OCI-LY7 (cell line): Measurements from ENCODE around the gene TMIE. TPM values are rescaled to one million over a fixed set of nuclear protein-coding genes. Genes with fewer than 3 reads are reported as not detected.
A peak's percentile ranks its signal among the peaks of the same experiment; 100 is the strongest.

Experiments used
- BruUV-seq: library from RNA; stranded (reverse); fragments of 400-500 nt; replicated peaks from 2 replicates; lab custom pipeline; 2021; lab: Mats Ljungman, UMichigan
- CTCF ChIA-PET: fragments of 300-600 bp; sonication (Branson Sonifier 250); formaldehyde crosslinking; loops from one replicate; lab custom pipeline; 2022; ENCODE audit warnings: antibody characterized with exemption; ENCODE audit not compliant: unreplicated experiment; lab: Charles Lee
- POLR2A ChIA-PET: fragments of 300-600 bp; sonication (Branson Sonifier 250); formaldehyde crosslinking; loops from one replicate; lab custom pipeline; 2022; ENCODE audit warnings: antibody characterized with exemption; lab: Charles Lee
- DNase-seq: peaks from one replicate; pipeline ENCODE4 v3.0.0-alpha.2; 2015; ENCODE audit warnings: low spot score
- H2AFZ ChIP-seq: fragments of 200-600 bp; sonication (generic), shearing (Covaris generic); 2 replicates; pipeline ENCODE4 v1.6.1; 2014; ENCODE audit warnings: mild to moderate bottlenecking, antibody characterized with exemption, low read length, moderate library complexity
- H3K27ac ChIP-seq: fragments of 200-600 bp; sonication (generic); 2 replicates; pipeline ENCODE4 v1.5.1; 2014; ENCODE audit warnings: mixed run types, low read depth, mild to moderate bottlenecking, moderate library complexity, low read length, inconsistent platforms; ENCODE audit not compliant: poor library complexity, severe bottlenecking
- H3K36me3 ChIP-seq: fragments of 200-600 bp; sonication (generic); 2 replicates; pipeline ENCODE4 v1.6.1; 2014; ENCODE audit warnings: mild to moderate bottlenecking, antibody characterized with exemption, low read length, moderate library complexity, mixed read lengths; ENCODE audit not compliant: insufficient read depth
- H3K4me1 ChIP-seq: fragments of 200-600 bp; sonication (generic); 2 replicates; pipeline ENCODE4 v1.5.1; 2014; ENCODE audit warnings: mild to moderate bottlenecking, low read length; ENCODE audit not compliant: insufficient read depth, poor library complexity, severe bottlenecking
- H3K4me2 ChIP-seq: fragments of 200-600 bp; sonication (generic); 2 replicates; pipeline ENCODE4 v1.6.1; 2014; ENCODE audit warnings: mild to moderate bottlenecking, low read length
- H3K4me3 ChIP-seq: fragments of 200-600 bp; sonication (generic); 2 replicates; pipeline ENCODE4 v1.5.1; 2014; ENCODE audit warnings: mild to moderate bottlenecking, low read depth, low read length; ENCODE audit not compliant: poor library complexity, severe bottlenecking
- H3K79me2 ChIP-seq: fragments of 200-600 bp; sonication (generic); 2 replicates; pipeline ENCODE4 v1.6.1; 2016; ENCODE audit warnings: low read depth, mild to moderate bottlenecking, low read length, moderate library complexity, mixed read lengths; ENCODE audit not compliant: insufficient read depth
- H3K9me2 ChIP-seq: fragments of 200-600 bp; sonication (generic); 2 replicates; pipeline ENCODE4 v1.6.1; 2016; ENCODE audit warnings: mild to moderate bottlenecking, low read length, mixed read lengths; ENCODE audit not compliant: insufficient read depth
- H3K9me3 ChIP-seq: fragments of 200-600 bp; sonication (generic); 2 replicates; pipeline ENCODE4 v1.6.1; 2014; ENCODE audit warnings: mild to moderate bottlenecking, mixed run types, low read length, mixed read lengths
- H4K20me1 ChIP-seq: fragments of 200-600 bp; sonication (generic); 2 replicates; pipeline ENCODE4 v1.6.1; 2014; ENCODE audit warnings: mild to moderate bottlenecking, antibody characterized with exemption, low read length, moderate library complexity, mixed read lengths; ENCODE audit not compliant: insufficient read depth
- EZH2phosphoT487 ChIP-seq: fragments of 200-600 bp; sonication (generic); IDR thresholded peaks from 2 replicates; pipeline ENCODE4 v1.6.1; 2018; ENCODE audit warnings: low read depth, borderline replicate concordance, mild to moderate bottlenecking, mixed run types, antibody characterized with exemption, low read length, moderate library complexity, mixed read lengths
- intact Hi-C: fragments of 100-400 bp; cut with micrococcal nuclease; formaldehyde crosslinking; loops from one replicate; pipeline ENCODE4 v1.10.0; 2022; ENCODE audit not compliant: unreplicated experiment
- total RNA-seq, 2 experiments: library from RNA; depleted of rRNA in 1 of 2; stranded (reverse); fragments of >200 nt in 1 of 2; shearing (Covaris generic) in 1 of 2; gene quantifications; 2 replicates each; pipeline ENCODE4 v1.2.3, GENCODE V29; 2014 to 2022
- TF ChIP-seq, protein P1 (sequence below): fragments of 200-600 bp; sonication (generic); conservative IDR thresholded peaks from 2 replicates; pipeline ENCODE4 v1.5.1; 2014; ENCODE audit warnings: mild to moderate bottlenecking, antibody characterized with exemption, low read length, moderate library complexity, mixed read lengths

TMIE gene
- total RNA-seq, 2 experiments from 2014 or later, result not detected

GRCh38 chr3:46717447-46718231, 16.4 kb downstream of the TMIE start, which contains the start of gene PRSS50:
Gene PRSS50, minus strand, starts transcription at chr3:46717869. Its CDS starts 45 bp downstream, at chr3:46717824.
- H3K4me2 ChIP-seq, result no peak within 1 kb of the TSS
- H3K36me3 ChIP-seq, result no peaks in the 10 kb centered on the region
- TF ChIP-seq, protein P1, sequence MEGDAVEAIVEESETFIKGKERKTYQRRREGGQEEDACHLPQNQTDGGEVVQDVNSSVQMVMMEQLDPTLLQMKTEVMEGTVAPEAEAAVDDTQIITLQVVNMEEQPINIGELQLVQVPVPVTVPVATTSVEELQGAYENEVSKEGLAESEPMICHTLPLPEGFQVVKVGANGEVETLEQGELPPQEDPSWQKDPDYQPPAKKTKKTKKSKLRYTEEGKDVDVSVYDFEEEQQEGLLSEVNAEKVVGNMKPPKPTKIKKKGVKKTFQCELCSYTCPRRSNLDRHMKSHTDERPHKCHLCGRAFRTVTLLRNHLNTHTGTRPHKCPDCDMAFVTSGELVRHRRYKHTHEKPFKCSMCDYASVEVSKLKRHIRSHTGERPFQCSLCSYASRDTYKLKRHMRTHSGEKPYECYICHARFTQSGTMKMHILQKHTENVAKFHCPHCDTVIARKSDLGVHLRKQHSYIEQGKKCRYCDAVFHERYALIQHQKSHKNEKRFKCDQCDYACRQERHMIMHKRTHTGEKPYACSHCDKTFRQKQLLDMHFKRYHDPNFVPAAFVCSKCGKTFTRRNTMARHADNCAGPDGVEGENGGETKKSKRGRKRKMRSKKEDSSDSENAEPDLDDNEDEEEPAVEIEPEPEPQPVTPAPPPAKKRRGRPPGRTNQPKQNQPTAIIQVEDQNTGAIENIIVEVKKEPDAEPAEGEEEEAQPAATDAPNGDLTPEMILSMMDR, result peak; percentile 66
- no peak for TF ChIP-seq EZH2phosphoT487
- H3K27ac ChIP-seq, result no peak within 1 kb of the TSS
- H4K20me1 ChIP-seq, result no peaks in the 10 kb centered on the region
- DNase-seq, result no peak
- H3K79me2 ChIP-seq, result no peaks in the 10 kb centered on the region
- H3K4me1 ChIP-seq, result no peaks in the 10 kb centered on the region
- H2AFZ ChIP-seq, result no peak within 1 kb of the TSS
- H3K9me2 ChIP-seq, result no peaks in the 10 kb centered on the region
- ChIA-PET CTCF (no interaction called here), POLR2A (no interaction called here)
- no TSS peak for BruUV-seq
- intact Hi-C loops, result no loop called here
- H3K9me3 ChIP-seq, result no peaks in the 10 kb centered on the region
- H3K4me3 ChIP-seq, result no peak within 1 kb of the TSS

GRCh38 chr3:46719044-46719565, 17.9 kb downstream of the TMIE start:
- POLR2A ChIA-PET, result no interaction called here
- Histone ChIP-seq H2AFZ (no peak overlapping the region), H3K27ac (no peak overlapping the region), H3K9me3 (no peaks in the 10 kb centered on the region), H3K36me3 (no peaks in the 10 kb centered on the region), H3K4me3 (no peak overlapping the region), H3K79me2 (no peaks in the 10 kb centered on the region), H3K4me1 (no peaks in the 10 kb centered on the region), H4K20me1 (no peaks in the 10 kb centered on the region), H3K9me2 (no peaks in the 10 kb centered on the region), H3K4me2 (no peak overlapping the region)
- no TSS peak for BruUV-seq
- TF ChIP-seq EZH2phosphoT487, result no peak
- TF ChIP-seq, protein P1, result no peak
- CTCF ChIA-PET, result no interaction called here
- intact Hi-C loops, result no loop called here
- no peak for DNase-seq

DNA sequence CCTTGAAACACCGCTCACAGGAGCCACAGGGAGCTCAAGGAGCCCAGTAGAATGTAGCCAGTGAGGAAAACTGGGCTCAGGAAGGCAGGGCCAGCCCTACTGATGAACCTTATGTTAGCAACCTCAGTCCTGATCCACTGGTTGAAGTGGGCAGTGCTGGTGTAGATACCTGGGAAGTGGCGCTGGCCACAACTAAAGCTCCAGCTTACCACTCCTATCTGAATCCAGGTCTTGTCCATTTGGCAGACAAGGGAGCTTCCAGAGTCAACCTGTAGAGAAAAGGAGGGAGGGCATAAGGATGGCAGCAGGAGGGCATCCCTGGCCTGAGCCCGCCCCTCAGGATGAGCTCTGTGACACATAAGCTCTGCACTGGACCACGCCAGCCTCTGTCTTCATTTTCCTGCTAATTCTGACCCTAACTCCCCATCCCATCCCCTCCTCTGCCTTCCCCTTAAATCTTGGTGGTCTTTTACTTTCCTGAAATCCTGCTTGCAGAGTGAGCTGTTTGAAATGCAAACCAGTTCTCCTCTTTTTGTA, 18.6 kb downstream of the TMIE start:
- BruUV-seq, result no TSS peak
- Histone ChIP-seq H4K20me1 (no peaks in the 10 kb centered on the region), H3K4me1 (no peaks in the 10 kb centered on the region), H3K9me3 (no peaks in the 10 kb centered on the region), H3K4me2 (no peak overlapping the region), H3K79me2 (no peaks in the 10 kb centered on the region), H3K36me3 (no peaks in the 10 kb centered on the region), H2AFZ (no peak overlapping the region), H3K9me2 (no peaks in the 10 kb centered on the region), H3K4me3 (no peak overlapping the region), H3K27ac (no peak overlapping the region)
- no peak for DNase-seq
- TF ChIP-seq, protein P1, result no peak
- no peak for TF ChIP-seq EZH2phosphoT487
- POLR2A ChIA-PET, result interaction anchor here (1.2 kb wide), 1 partner anchor 9 kb away, joined by 4 read pairs; no protein-coding TSS in a partner anchor
- CTCF ChIA-PET, result no interaction called here
- intact Hi-C loops, result no loop called here
